ENCODE measurements around the gene DCPS.

DNA sequence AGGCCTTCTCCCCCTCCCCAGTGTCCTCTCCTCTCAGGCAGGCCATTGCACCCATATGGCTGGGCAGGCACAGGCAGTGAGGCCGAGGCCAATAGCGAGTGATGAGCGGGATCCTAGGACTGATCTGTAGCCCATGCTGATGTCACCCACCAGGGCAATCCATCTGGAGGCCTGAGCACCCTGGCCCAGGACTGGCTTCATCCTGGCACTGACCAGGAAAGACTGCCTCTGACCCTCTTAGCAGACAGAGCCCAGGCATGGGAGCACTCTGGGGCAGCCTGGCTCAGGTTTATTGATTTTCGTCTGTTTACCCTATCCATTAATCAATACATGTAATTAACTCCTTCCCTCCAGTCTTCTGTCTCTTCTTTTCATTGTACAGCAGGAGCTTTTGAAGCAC is 26.1 kb upstream of the DCPS start:
- TF ChIP-seq TAF1 (IDR thresholded peaks at IDR 0.05; ENCODE audit: low read depth, low read length) (no peak), SPI1 (IDR thresholded peaks at IDR 0.05; ENCODE audit: low read depth, low read length) (no peak), POLR2AphosphoS5 (IDR thresholded peaks at IDR 0.05; ENCODE audit: low read depth, low read length) (no peak), POLR2A (IDR thresholded peaks at IDR 0.05; ENCODE audit: low read depth, low read length) (no peak), PAX5 (IDR thresholded peaks at IDR 0.05; ENCODE audit: insufficient read depth, low read length, severe bottlenecking) (no peak), POU2F2 (IDR thresholded peaks at IDR 0.05; ENCODE audit: low read depth, low read length) (no peak)

Data from GM12891 (cell line).